ENCODE results near the gene GLDC. TPM values are rescaled to one million over a fixed set of nuclear protein-coding genes. Genes with fewer than 3 reads are reported as not detected.

The GLDC gene
- total RNA-seq, 6 donors from 2014 or later = 0.60 to 3.1 (median 1.1) TPM; not detected in 2

DNA sequence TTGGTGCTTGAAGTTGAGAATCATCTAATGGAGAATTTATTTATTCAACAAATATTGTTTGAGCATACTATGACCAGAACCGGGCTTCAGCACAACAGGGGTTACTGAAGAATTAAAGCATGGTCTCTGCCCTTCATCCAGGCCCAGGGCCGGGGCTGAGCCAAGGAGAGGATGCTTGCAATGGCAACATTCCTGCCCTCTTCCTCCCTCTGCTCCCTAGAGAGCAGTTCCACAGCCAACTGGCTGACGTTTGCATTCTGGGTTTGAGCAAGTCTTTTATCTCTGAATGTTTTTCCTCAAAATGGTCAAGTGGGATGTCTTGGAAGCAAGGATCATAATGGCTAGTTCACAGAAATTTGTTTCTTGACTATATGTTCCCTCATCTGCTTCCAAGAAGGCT lies 80.7 kb downstream of the GLDC start:
- H3K27me3 ChIP-seq = no peaks in the 10 kb centered on the region
- H3K36me3 ChIP-seq = no peaks in the 10 kb centered on the region
- TF ChIP-seq POLR2A (IDR thresholded peaks at IDR 0.05) (no peak), EP300 (IDR thresholded peaks at IDR 0.05) (no peak), POLR2AphosphoS5 (IDR thresholded peaks at IDR 0.05) (no peak)
- TF ChIP-seq, protein P1, sequence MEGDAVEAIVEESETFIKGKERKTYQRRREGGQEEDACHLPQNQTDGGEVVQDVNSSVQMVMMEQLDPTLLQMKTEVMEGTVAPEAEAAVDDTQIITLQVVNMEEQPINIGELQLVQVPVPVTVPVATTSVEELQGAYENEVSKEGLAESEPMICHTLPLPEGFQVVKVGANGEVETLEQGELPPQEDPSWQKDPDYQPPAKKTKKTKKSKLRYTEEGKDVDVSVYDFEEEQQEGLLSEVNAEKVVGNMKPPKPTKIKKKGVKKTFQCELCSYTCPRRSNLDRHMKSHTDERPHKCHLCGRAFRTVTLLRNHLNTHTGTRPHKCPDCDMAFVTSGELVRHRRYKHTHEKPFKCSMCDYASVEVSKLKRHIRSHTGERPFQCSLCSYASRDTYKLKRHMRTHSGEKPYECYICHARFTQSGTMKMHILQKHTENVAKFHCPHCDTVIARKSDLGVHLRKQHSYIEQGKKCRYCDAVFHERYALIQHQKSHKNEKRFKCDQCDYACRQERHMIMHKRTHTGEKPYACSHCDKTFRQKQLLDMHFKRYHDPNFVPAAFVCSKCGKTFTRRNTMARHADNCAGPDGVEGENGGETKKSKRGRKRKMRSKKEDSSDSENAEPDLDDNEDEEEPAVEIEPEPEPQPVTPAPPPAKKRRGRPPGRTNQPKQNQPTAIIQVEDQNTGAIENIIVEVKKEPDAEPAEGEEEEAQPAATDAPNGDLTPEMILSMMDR (IDR thresholded peaks at IDR 0.05) = no peak
- 70% methylated on average over 3 of the region's 3 CpGs for WGBS, 2 donors
- H3K27ac ChIP-seq = no peak overlapping the region
- no peak for DNase-seq
- no peak overlapping the region for H3K4me3 ChIP-seq
- peak in 1 of 2 donors; percentile 32 for ATAC-seq (ENCODE audit: low FRiP score in 2 of 2)
- no peaks in the 10 kb centered on the region for H3K4me1 ChIP-seq
- H3K9me3 ChIP-seq = no peaks in the 10 kb centered on the region

DNA sequence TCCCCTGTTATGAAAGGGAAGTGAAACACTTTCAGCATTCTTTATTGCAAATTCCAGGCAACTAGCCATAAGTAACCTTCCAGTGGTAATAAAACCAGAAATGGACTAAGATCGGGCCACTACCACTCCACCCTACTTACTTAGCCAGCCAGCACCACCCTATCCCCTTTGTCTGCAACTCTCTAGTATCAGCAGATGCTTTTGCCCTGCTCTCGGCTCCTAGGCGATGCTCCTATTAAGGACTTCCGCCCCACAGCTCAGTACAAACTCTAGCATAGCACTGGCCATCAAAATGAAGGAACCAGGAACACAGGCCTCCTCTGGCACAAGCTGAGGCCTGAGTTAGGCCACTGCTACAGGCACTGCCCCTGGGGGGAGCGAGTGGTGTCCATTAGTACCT lies 81.2 kb downstream of the GLDC start:
- H3K36me3 ChIP-seq = no peaks in the 10 kb centered on the region
- no peaks in the 10 kb centered on the region for H3K9me3 ChIP-seq
- H3K4me1 ChIP-seq = no peaks in the 10 kb centered on the region
- 82 to 92% methylated on average over 5 of the region's 5 CpGs for WGBS, 2 donors
- no peak overlapping the region for H3K27ac ChIP-seq
- no peak for TF ChIP-seq POLR2AphosphoS5 (IDR thresholded peaks at IDR 0.05)
- TF ChIP-seq POLR2A (IDR thresholded peaks at IDR 0.05) = no peak
- TF ChIP-seq, protein P1 (IDR thresholded peaks at IDR 0.05) = no peak
- TF ChIP-seq EP300 (IDR thresholded peaks at IDR 0.05) = no peak
- ATAC-seq (ENCODE audit: low FRiP score in 2 of 2) = peak; percentile 32
- no peak overlapping the region for H3K4me3 ChIP-seq
- DNase-seq = no peak
- H3K27me3 ChIP-seq = no peaks in the 10 kb centered on the region

DNA sequence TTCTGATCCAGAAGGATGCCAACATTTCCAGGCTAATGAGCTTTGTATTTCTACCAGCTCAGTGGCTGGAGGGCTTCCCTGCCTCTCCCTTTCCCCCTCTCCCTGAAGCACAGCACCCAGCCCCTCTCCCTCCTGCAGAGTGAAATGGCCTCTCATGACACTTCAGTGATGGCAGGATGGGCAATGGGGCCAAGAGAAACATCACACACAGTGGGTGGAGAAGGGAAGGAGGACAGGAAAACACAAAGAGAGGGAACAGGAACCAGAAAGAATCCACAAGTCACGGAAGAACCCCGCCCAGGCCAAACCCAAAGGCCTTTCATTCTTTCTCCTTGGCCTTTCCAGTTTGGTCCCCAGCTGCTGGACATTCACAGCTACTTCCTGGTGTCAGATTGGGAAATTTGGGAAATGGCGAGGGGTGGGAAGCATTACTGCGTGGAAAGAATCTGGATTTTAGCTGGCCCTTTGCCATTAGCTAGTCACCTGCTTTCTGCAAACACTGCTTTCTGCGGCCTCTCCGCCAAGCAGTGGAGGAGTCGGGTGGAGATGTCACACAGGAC lies 82.6 kb downstream of the GLDC start:
- DNase-seq = no peak
- Histone ChIP-seq H3K9me3 (no peaks in the 10 kb centered on the region), H3K27me3 (no peaks in the 10 kb centered on the region), H3K4me1 (no peaks in the 10 kb centered on the region), H3K4me3 (no peak overlapping the region), H3K36me3 (no peaks in the 10 kb centered on the region), H3K27ac (no peak overlapping the region)
- WGBS, 2 donors = 72% methylated on average over 7 of the region's 7 CpGs
- no peak for TF ChIP-seq EP300 (IDR thresholded peaks at IDR 0.05)
- TF ChIP-seq, protein P1 (IDR thresholded peaks at IDR 0.05) = no peak
- no peak for TF ChIP-seq POLR2A (IDR thresholded peaks at IDR 0.05)
- no peak for TF ChIP-seq POLR2AphosphoS5 (IDR thresholded peaks at IDR 0.05)
- no peak for ATAC-seq (ENCODE audit: low FRiP score in 2 of 2)

DNA sequence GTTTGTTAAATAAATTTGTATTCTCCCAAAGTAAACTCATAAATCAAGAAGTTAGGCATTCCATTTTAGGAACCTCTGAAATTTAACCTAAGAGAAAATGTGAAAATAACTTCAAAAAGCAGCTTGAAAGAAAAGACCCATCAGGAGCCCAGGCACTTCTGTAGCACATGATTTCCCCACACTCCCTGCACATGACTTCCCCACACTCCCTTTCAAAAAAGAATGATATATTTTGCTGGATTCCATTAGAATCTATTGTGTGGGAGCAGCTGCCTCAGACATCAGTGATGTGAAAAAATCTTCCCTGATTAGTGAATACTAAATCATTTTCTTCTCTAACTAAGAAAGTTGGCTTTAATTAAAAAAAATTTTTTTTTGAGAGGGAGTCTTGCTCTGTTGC lies 83.3 kb downstream of the GLDC start:
- DNase-seq (no peak), ATAC-seq (ENCODE audit: low FRiP score in 2 of 2) (no peak)
- no peaks in the 10 kb centered on the region for H3K36me3 ChIP-seq
- no peak overlapping the region for H3K27ac ChIP-seq
- H3K9me3 ChIP-seq = no peaks in the 10 kb centered on the region
- no peaks in the 10 kb centered on the region for H3K27me3 ChIP-seq
- H3K4me1 ChIP-seq = no peaks in the 10 kb centered on the region
- no peak for TF ChIP-seq POLR2A (IDR thresholded peaks at IDR 0.05)
- TF ChIP-seq POLR2AphosphoS5 (IDR thresholded peaks at IDR 0.05) = no peak
- TF ChIP-seq, protein P1 (IDR thresholded peaks at IDR 0.05) = no peak
- no peak for TF ChIP-seq EP300 (IDR thresholded peaks at IDR 0.05)
- no peak overlapping the region for H3K4me3 ChIP-seq

DNA sequence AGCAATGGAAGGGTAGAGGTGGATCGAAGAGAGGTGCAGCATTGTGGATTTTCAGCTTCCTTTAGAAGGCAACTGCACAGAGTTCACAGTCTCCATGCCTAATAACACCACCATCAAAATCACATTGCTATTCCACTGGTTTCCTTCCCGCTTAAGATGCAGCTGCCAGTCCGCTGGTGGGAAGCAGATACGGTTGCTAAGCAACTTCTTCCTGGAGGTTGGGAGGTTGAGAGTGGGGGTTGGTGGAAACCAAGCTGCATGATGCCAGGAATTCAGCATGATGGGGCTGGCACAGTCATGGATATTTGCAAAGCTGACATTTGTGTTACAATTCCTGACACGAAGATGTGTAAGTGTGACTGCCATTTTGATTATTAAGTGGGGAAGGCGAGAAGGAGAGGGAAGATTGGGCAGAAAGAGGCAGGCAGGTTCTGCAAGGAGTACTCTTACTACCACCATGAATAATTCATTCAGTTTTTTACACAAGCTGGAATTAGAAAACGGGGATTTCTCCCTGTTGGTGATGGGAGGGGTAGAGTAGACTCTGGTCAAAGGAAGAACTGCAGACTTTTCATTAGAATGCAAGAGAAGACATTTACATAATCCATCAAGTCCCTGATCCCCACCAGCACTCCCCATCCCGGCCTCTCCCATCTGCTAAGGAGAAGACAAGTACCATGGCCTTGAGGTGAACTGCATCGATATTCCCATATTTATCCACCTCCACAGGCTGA lies 87.5 kb downstream of the GLDC start:
- ATAC-seq (ENCODE audit: low FRiP score in 2 of 2) (no peak), DNase-seq (no peak)
- Histone ChIP-seq H3K27ac (no peak overlapping the region), H3K9me3 (no peaks in the 10 kb centered on the region), H3K4me3 (no peak overlapping the region), H3K27me3 (no peaks in the 10 kb centered on the region), H3K36me3 (no peaks in the 10 kb centered on the region), H3K4me1 (no peaks in the 10 kb centered on the region)
- TF ChIP-seq POLR2A (IDR thresholded peaks at IDR 0.05) (no peak), EP300 (IDR thresholded peaks at IDR 0.05) (no peak), POLR2AphosphoS5 (IDR thresholded peaks at IDR 0.05) (no peak)
- TF ChIP-seq, protein P1 (IDR thresholded peaks at IDR 0.05) = no peak
- WGBS, 2 donors = 80 to 82% methylated on average over 8 to 9 of the region's 9 CpGs

All from upper lobe of left lung (tissue), 6 donors.